ENCODE measurements around the gene EXOC8.
"Not testable (repeated sequence)": the region's sequence is repeated elsewhere in the genome, so short reads cannot be mapped to it uniquely, and the experiment has no call there.

Gene EXOC8

DNA sequence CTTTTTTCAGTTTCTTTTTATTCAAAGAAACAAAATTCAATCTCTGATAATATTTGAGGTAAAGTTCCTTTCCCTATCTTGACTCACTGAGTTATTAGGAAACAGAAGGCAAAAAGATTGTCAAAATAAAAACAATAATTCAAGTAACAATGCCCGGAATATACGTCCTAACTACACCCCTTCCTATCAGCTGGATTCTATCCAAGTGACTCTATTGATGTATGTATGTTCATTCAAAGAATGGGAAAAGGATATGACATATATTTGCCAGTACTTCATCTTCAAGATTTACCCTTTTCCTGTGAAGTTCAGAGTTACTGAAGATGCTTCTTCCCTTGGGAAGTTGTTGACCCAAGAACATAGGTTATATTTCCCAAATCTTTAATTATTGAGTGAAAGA is 14.2 kb upstream of the EXOC8 start:
- no peak for DNase-seq

DNA sequence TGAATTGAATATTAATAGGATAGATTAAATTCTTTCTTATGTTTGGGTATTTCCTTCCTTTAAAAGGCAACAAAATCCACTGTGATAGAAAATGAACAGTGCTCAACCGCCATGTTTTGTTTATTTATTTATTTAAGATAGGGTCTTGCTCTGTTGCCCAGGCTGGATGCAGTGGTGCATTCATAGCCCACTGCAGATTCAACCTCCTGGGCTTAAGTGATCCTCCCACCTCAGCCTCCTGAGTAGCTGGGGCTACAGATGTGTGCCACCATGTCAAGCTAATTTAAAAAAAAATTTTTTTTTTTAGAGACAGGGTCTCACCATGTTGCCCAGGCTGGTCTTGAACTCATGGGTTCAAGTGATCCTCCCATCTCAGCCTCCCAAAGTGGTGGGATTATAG is 11.2 kb upstream of the EXOC8 start:
- not testable (repeated sequence) for DNase-seq

DNA sequence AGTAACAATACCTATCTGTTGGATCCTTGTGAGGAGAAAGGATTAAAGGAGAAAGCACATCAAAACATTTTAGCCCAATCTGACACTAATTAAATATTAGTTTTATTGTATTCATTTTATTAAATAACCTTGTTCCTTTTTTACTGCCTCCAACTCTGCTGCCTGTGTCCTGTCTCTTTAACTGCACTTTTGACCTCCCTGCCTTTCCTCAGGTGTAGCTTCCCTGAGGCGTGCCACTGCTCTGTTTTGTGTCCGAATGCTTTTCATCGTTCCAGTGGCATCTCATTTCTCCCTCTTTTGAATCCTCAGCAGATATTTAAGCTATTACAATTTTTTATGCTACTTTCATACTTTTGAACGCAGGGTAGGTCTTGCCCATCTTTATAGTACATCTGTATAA is 10.8 kb upstream of the EXOC8 start:
- DNase-seq: no peak

DNA sequence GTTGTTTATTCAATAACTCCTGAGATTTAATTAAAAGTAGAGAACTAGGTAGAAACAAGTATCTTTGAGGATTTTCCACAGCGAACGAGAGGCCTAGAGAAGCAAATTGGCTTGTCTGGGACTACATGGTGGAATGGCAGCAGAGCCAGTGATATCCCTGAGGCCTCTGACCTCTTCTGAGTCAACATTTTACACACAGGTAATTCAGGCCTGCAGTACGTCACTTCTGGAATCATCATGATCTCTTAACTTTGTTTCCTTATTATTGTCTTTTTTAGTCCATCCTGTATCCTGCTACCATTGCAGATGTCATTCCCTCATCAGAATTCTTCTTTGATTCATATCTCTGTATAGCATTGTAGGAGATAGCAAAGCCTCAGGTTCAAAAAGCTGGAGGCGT is 10.3 kb upstream of the EXOC8 start:
- no peak for DNase-seq

DNA sequence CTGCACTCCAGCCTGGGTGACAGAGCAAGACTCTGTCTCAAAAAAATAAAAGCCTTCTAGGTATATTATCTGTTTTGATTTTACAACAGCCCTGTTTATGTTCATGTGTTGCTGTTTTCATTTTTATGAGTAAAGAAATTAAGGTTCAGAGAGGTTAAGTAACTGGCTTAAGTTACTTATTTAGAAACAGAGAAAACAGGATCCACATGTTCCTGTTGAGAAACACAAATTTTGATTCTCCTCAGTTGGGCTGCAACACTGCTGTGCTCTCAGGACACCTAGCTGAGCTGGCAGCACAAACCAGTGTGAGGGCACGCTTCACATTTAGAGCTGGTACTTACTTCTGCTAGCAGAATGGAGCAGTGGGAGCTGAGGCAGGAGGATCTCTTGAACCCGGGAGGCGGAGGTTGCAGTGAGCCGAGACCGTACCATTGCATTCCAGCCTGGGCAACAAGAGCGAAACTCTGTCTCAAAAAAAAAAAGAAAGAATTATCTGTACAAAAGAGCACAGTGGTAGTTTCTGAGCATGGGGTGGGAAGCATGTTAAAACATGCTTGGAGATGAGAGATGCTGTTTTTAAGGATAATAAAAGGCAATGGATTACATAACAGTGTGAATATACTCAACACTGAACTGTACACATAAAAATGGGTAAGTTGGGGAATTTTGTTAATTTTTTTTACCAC is 2.8 kb upstream of the EXOC8 start:
- no peak for DNase-seq

DNA sequence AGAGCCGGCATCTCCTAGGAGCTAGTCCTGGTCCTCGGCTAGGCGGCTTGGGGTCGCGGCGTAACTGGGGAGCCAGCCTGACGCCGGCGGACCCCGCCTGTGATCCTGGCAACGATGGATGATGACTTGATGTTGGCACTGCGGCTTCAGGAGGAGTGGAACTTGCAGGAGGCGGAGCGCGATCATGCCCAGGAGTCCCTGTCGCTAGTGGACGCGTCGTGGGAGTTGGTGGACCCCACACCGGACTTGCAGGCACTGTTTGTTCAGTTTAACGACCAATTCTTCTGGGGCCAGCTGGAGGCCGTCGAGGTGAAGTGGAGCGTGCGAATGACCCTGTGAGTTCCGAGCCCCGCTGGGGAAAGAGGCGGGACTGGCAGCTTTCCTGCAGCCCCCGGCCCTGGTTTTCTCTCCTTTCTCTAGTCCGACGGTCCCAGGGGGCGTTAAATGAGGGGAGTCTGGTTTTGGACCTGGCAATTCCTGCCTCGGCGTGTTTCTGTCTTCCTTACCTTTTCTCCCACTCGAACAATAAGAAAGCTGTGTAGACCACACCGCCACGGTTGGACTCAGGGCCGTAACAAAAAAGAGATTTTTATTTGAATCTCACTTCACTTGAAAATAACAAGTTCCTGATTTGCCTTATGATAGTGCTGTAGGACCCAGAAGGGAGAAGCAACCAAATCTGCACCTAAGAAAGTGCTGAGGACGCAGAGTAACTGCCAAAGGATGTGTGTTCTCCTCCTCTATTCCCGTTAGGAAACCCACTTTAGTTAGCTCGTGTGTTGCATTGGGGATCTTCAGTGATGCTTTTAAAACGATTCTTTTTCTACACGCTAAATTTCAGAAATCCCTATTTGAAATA is 847 bp upstream of the EXOC8 start, which contains the start of gene SPRTN:
Gene SPRTN, plus strand, starts transcription at position 24 of the 859 bp plus-strand sequence. Its CDS starts 91 bp downstream, at position 115.
- no peak for DNase-seq

DNA sequence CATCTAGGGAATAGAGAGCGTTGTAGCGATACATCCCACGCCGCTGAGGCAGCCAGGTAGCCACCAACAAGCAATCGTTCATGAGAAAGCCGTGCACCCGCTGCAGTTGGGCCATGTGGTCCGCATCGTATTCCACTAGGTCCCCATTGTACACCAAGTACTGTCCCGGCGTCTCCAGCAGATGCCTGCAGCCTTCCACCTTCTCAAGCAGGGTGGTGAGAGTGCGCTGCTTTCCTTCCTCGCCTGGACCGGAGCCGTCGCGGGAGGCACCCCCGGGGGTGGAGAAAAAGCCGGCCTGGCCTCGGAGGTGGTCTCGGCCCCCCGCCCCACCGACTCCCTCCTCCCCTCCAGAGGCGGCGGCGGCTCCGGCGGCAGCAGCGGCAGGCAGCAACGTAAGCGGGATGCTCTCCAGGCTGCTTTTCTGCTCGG is 595 bp downstream of the EXOC8 start:
- no peak for DNase-seq

DNA sequence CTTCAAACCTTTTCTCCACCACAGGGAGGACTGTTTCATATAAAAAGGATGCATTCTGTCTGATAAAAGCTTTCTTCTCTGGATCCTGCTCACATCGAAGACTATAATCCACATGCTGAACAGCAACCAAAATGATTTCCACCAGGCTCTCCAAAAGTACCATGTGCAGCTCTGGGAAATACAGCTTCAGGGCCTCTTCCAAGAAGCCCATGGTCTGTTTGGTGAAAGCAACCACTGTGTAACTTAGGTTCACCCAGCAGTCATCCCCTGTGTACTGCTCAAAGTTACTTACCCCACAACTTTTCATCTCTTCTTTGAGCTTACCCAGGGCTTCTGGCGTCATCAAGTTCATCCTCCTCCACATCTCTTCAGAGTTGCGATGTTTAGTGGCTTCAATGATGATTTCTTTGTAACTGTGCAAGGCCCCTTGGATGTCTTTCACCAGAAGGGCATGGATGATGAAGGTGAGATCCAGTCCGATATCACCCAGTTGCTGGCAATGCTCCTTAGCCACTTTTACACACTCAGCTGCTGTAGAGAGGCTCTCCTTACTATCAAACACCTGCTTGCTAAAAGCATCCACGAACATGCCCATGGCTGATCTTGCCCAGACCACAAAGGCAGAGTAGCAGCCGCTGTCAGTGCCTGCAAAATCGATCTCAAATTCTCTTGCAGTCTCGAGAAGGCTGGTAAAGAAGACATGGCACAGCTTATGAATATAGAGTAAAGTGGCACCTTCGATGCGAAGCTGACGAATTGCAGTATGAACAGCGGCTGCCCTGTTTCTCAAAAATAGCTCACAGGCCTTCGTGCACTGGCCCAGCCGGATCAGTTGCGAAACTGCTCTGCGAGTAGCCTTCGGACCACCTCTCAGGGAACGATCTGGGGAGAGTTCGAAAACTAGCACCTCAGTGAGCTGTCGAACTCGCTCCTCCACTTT is 1.7 kb downstream of the EXOC8 start:
- DNase-seq: no peak

DNA sequence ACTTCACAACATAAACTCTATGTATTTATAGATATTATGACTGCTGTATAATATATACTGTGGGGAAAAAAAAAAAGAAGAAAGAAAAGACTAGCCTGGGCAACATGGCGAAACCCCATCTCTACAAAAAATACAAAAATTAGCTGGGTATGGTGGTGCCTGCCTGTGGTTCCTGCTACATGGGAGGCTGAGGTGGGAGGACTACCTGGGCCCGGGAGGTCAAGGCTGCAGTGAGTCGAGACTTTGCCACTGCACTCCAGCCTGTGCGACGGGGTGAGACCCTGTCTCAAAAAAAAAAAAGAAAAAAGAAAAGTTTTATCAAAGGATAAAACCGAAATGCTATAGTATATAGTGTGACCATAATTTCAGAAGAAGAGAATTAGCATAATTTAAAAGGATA is 2.7 kb downstream of the EXOC8 start:
- DNase-seq: no peak

DNA sequence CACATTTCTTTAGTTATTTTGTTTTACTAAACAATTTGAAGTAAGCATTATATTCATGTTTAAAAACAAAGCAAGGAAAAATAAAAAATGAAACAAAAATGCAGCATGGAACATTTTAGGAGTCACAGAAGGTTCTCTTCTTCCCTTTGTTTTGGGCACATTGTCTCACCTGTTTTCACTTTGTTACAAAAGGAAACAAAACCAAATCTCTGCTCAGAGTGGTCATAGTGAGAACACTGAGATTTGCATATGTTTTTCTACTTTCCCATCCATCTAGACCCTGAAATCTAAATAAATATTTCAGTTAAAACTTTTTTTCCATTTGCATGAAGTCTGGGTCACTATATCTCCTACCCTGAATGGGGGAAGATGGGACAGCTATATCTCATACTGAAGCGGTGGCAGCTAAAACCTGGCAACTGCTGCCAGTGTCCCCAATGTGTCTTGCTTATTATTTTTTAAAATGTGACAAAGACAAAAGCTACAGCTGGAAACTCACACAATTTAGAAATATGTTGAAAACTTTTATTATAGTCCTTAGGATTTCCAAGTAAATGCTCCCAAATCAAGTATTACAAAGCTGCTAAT is 3.5 kb downstream of the EXOC8 start:
- DNase-seq: no peak

DNA sequence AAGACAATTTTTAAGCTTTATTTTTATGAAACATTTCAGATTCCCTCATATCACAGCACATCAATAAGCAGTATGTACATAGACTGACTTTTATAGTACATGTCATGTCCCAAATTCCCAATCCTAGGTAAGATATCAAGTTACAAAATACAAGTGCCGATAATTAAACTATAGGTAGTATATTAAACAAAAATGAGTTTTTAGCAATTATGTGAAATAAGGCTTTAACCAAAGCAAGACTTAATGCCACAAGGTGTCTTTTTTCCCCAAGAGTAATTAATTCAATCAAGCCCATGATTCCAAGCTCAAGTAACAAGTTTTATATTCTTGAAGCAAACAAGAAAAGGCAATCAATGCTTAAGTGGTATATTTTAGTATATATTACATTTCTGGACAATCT is 4.9 kb downstream of the EXOC8 start:
- DNase-seq: no peak

DNA sequence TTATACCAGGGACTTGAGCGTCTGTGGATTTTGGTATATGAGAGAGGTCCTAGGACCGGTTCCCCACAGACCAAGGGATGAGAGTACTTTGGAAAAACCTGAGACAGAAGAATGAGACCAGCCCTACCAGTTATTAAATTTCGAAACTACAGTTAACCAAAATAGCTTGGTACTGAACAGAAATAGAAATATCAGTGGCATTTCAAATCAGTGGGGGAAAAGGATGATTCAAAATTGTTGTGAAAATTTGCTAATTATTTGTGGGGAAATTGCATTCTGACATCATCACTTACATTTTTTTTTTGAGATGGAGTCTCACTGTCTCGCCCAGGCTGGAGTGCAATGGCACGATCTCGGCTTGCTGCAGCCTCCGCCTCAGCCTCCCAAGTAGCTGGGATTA is 8.2 kb downstream of the EXOC8 start:
- no peak for DNase-seq

DNA sequence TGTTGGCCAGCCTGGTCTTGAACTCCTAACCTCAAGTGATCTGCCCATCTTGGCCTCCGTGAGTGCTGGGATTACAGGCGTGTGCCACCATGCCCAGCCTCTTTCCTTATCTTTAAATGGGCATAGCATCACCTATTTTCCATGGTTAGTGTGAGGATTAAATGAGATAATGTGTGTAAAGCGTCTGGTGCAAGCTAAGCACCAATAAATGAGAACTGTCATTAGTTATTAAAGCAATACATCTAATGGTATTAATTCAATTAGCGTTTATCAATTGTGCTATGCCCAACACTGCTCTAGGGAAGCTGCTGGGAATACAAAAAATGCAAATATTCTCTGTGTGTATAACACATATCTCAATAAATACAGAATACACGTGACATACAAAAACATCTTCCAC is 10.0 kb downstream of the EXOC8 start:
- no peak for DNase-seq

DNA sequence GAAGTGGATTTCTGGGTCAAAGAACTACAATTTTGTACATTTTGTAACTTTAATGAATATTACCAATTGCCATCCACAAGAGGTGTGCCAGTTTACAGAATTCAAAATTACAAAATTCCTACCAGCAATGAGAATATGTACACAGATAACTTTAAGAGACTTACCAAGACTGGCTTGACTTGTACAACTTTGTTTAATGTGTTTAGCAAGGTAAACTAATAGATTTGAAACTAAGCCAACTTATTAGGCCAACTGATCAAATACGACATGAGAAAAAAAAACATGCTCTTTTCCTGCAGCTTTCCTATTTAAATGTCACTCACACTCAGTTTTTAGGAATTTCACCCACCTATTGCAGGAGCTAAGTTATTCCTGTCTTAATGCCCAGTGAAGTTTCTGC is 11.4 kb downstream of the EXOC8 start:
- DNase-seq: no peak

DNA sequence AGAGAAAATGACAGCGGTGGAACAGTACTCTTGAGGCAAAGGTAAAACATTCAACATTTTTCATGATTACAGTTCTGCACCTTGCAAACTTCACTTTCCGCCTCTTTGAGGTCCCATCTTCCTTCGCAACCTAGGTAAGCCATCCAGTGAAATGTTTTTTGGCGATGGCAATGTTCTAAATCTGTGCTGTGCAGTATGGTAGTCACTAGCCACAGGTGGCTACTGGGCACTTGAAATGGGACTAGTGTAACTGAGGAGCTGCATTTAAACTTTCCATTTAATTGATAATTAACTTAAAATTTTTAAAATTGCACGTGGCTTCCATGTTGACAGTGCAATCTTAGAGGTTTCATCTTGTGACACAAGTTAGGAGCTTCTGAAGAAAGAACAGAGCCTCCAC is 13.0 kb downstream of the EXOC8 start:
- DNase-seq: no peak

DNA sequence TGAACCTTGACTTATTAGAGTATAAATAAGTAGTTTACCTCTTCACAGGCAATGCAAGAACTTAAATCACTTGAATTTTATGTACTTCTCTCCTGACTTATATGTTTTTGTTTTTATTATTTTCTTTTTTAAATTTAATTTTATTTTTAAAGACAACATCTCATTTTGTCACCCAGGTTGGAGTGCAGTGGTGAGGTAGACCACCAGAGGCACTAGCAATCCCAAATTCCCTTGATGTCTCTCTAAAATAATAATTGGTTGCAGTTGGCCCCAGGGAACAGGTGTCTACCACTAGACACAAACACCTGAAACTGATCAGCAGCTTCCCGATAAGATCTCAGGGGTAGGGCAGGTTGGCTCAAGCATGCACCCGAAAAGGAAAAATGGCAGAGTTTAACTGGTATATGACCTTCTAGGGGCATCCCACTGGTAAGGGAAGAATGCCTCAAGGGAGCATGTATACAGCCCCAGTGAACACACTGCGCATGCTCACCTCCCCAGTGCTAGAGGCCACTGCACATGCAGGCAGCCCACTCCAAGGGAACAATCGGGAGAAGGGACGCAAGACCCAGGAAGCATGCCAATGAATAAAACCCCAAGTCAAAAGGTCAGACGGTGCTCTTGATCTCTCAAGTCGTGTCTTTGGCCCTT is 14.6 kb downstream of the EXOC8 start:
- no peak for DNase-seq

DNA sequence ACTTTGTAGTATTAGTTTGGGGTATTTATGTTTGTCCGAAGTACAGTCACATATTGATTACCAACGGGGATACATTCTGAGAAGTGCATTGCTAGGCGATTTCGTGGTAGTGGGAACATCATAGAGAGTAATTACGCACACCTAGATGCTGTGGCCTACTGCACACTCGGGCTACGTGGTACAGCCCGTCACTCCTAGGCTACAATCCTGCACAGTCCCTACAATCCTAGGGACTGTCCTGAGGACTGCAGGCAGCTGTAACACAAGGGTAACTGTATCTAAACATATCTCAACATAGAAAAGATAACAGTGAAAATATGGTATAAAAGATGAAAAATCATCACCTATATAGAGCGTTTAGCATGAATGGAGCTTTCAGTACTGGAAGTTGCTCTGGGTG is 18.6 kb downstream of the EXOC8 start:
- no peak for DNase-seq

DNA sequence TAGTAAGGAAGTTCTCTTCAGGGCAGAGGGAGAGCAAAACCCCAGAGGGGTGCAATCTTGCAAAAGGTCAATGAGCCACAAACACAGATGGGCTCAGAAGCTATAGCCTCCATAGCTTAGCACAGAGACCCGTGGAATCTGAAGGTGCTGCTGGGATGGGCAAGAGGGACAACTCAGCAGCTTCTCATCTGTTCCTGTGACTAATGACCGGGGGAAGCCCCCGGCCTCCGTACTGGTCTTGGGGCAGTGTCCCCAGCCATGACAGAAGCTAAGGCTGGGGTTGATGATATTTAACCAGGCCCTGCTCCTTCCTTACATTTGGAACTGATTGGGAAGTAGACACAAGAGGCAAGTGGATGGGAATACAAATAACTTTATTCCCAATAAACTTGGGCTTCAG is 19.1 kb downstream of the EXOC8 start:
- DNase-seq: no peak

DNA sequence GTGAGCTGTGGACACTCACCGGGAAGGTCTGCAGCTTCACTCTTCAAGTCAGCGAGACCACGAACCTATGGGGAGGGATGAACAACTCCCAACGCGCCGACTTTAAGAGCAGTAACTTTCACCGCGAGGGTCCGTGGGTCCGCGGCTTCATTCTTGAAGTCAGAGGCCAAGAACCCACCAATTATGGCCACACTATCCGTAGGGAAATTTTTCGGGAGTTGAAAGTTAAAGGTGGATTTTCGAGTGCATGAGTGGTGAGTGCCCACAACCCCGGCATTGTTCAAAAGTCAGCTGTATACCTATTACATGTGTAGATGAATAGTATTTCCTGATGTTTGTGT is 19.7 kb downstream of the EXOC8 start:
- no peak for DNase-seq

DNA sequence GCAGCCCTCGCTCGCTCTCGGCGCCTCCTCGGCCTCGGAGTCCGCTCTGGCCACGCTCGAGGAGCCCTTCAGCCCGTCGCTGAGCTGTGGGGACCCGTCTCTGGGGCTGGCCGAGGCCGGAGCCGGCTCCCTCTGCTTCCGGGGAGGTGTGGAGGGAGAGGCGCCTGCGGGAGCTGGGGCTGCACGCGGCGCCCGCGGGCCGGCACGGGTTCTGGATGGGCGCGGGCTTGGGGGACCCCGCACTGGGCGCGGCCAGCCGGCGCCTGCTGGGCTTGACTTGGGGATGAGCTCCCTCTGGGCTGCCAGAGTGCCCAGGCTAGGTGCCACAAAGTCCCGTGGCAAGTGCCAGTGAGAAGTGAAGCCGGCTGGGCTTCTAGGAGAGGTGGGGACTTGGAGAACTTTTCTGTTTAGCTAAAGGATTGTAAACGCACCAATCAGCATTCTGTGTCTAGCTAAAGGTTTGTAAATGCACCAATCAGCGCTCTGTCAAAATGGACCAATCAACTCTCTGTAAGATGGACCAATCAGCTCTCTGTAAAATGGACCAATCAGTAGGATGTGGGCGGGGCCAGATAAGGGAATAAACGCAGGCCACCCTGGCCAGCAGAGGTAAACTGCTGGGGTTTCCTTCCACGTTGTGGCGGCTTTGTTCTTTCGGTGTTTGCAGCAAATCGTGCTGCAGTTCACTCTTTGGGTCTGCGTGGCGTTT is 20.2 kb downstream of the EXOC8 start:
- DNase-seq: no peak

DNA sequence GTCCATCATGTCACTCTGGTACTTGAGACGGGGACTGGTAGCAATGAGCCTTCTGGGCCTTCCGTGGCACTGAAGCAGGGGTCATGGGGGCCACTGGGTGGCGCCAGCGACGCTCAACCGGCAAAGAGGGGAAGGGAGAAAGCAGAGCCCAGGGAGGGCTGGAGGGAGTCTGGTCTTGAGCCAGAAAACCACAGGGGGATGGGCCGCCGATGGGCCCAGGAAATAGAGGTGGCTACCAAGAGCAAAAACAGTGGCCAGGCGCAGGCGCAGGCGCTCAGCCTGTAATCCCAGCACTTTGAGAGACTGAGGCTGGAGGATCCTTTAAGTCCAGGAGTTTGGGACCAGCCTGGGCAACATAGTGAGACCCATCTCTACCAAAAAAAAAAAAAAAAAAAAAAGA is 21.8 kb downstream of the EXOC8 start:
- DNase-seq: no peak

DNA sequence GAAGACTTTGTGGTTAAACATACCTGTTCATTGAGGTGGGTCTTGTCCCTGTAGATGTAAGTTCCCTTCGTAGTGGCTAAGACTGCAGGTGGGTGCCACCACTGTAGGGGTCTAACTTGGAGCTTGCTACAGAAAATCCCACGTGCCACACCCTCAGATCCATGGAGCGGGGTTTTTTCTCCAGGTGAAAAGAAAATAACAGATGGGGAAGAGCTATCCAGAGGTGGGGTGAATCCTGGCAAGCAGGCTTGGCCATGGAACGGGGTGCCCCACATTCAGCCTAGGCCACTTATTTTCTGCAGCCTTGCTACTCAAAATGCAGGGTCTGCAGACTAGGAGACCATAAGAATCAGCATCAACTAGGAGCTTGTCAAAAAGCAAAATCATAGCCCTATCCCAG is 24.0 kb downstream of the EXOC8 start:
- DNase-seq: no peak

Data from GF-D8 (cell line).